GM21423 (cell line): ENCODE results near the gene SLC9A1.
"Not testable (repeated sequence)": the region's sequence is repeated elsewhere in the genome, so short reads cannot be mapped to it uniquely, and the experiment has no call there.

ENCODE experiments used
- ATAC-seq: cut with Tn5 transposase; IDR thresholded peaks from one replicate; pipeline ENCODE4 v1.9.1; 2021; ENCODE audit warnings: mild to moderate bottlenecking, moderate library complexity; ENCODE audit not compliant: unreplicated experiment

Gene SLC9A1

GRCh38 chr1:27135541-27136235 is 19.2 kb downstream of the SLC9A1 start:
- no peak for ATAC-seq

DNA sequence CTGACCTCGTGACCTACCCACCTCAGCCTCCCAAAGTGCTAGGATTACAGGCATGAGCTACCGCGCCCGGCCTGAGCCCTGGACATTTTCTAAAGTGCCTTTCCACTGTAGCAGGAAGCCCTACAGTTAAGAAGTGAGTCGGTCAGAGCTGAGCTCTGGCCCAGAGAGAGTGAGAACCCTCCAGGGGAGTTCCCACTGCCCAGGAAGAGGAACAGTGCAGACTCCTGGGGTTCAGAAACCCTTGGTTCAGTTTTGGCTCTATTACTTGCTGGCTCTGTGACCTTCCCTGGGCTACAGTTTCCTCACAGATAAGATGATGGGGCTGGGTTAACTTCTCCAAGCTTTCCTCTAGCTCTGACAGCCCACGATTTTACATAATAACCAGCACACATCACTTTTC is 20.9 kb downstream of the SLC9A1 start:
- ATAC-seq, result peak; percentile 54

GRCh38 chr1:27133158-27133557 is 21.8 kb downstream of the SLC9A1 start:
- ATAC-seq, result no peak

- ATAC-seq, result no peak
These were observed 22.3 kb downstream of the SLC9A1 start for GRCh38 chr1:27132624-27133023.

- no peak for ATAC-seq
These were observed 22.8 kb downstream of the SLC9A1 start for GRCh38 chr1:27132147-27132546.

DNA sequence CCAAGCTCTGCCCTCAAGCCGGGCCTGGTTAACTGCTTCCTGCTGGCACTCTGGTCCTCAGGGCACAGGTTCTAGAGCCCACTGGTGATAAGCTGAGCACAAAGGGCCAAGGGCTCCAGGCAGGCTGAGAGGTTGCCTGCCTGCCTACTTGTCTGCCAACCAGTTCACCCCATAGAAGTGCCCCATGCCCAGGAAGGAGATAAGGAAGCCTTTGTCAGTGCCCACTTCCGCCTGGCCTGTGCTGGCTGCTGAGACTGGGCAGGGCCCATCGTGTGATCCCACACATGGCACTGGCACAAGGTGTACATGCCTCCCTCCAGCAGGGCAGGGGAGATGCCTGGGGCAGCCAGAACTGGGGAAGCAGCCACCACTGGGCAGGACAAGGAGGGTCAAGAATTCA is 24.1 kb downstream of the SLC9A1 start:
- no peak for ATAC-seq

DNA sequence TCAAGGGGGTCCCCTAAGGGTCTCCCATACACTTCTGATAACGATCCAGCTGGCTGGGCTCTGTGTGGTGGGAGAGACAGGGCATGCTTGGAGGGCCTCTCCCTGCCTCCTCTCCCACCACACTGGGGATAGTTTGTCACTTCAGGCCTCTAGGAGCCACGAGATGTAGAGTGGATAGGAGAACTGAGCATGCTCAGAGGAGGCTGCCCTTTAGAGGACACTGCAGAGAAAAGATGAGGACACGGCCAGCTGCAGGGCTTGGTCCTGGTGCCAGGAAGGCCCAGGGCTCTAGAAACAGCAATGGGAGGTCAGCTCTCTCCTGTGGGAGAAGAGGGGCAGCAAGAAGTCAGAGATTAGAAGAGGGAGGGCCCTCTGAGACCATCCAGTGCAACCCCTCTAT is 25.7 kb downstream of the SLC9A1 start:
- no peak for ATAC-seq

DNA sequence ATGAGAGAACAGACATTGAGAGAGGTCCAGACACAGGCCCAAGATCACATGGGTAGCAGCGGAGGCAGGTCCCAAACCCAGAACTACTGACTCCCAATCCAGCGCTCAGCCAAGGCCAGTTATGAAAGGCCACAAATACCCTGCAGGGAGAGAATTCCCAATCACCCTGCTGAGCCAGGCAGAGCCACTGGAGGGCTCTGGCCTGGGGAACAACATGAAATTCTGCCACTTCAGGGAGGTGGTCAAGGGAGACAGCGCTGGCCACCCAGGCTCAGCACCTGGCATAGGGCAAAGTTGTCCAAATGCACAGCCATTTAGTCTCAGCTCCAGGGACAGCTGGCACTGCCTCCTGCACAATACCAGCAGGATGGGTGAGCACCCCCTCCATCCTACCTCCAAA is 27.5 kb downstream of the SLC9A1 start:
- ATAC-seq, result no peak

GRCh38 chr1:27126391-27126790 is 28.5 kb downstream of the SLC9A1 start:
- no peak for ATAC-seq

DNA sequence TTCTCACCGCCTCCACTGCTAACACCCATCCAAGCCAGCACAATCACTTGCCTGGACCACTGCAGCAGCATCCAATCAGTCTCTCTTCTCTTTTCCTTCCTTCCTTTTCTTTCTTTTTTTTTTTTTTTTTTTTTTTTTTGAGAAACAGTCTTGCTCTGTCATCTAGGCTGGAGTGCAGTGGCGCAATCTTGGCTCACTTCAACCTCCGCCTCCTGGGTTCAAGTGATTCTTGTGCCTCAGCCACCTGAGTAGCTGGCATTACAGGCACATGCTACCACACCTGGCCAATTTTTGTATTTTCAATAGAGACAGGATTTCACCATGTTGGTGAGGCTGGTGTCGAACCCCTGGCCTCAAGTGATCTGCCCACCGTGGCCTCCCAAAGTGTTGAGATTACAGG is 29.8 kb downstream of the SLC9A1 start:
- ATAC-seq, result not testable (repeated sequence)

GRCh38 chr1:27124405-27124804 is 30.5 kb downstream of the SLC9A1 start:
- no peak for ATAC-seq

DNA sequence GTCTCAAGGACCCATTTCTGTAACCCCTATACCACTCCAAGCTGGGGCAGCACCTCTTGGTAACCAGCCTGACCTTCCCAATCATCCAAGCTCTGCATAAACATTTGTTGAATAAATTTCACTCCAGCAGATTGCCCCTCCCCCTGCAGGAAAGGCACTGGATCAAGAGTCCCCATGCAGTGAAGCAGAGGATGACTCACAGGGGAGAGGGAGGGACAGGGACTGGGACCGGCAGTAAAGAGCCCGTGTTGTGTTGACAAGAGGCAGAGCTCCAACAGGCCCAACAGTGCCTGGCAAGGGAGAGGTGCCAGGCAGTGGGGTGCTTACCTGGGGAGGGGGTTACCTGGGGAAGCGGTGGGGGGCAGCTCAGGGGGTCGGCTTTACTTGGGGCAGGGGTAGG is 32.3 kb downstream of the SLC9A1 start:
- ATAC-seq, result no peak

GRCh38 chr1:27120854-27121253 is 34.1 kb downstream of the SLC9A1 start:
- ATAC-seq, result no peak

GRCh38 chr1:27118440-27118689 is 36.6 kb downstream of the SLC9A1 start:
- ATAC-seq, result no peak

- ATAC-seq, result no peak
These were observed 37.0 kb downstream of the SLC9A1 start for GRCh38 chr1:27117733-27118439.

DNA sequence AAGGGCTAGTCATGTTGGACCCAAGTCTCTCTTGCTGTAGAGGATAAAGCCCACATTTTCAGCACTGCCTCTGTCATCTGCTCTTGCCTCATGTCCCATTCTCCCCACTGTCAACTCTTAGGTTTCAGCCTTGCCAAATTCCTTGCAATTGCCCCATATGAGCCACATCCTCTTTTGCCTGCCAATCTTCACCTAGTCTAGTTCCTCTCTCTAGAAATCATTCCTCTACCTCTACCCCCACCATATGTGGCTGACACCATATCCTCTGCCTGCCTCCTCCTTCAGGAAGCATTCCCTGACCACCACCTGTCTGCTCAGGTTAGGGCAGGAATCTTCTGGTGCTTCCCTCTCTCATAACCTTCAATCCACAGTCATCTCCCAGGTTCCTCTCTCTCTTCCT is 38.2 kb downstream of the SLC9A1 start:
- no peak for ATAC-seq

DNA sequence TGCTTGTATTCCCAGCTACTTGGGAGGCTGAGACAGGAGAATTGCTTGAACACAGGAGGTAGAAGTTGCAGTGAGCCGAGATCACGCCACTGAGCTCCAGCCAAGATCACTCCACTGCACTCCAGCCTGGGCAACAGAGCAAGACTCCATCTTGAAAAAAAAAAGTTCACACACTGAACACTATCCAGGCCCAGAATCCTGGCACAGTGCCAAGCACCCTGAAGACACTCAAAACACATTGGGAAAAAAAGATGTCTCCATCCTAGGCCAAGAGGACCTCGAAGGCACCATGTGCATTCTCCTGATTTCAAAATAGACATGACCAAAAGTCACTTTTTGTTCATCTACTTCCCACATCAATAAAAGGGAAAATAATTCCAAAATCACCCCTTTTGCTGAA is 38.7 kb downstream of the SLC9A1 start:
- no peak for ATAC-seq

- ATAC-seq, result no peak
These were observed 40.4 kb downstream of the SLC9A1 start for GRCh38 chr1:27114546-27114945.

- ATAC-seq, result no peak
These were observed 41.1 kb downstream of the SLC9A1 start for GRCh38 chr1:27113861-27114260.

DNA sequence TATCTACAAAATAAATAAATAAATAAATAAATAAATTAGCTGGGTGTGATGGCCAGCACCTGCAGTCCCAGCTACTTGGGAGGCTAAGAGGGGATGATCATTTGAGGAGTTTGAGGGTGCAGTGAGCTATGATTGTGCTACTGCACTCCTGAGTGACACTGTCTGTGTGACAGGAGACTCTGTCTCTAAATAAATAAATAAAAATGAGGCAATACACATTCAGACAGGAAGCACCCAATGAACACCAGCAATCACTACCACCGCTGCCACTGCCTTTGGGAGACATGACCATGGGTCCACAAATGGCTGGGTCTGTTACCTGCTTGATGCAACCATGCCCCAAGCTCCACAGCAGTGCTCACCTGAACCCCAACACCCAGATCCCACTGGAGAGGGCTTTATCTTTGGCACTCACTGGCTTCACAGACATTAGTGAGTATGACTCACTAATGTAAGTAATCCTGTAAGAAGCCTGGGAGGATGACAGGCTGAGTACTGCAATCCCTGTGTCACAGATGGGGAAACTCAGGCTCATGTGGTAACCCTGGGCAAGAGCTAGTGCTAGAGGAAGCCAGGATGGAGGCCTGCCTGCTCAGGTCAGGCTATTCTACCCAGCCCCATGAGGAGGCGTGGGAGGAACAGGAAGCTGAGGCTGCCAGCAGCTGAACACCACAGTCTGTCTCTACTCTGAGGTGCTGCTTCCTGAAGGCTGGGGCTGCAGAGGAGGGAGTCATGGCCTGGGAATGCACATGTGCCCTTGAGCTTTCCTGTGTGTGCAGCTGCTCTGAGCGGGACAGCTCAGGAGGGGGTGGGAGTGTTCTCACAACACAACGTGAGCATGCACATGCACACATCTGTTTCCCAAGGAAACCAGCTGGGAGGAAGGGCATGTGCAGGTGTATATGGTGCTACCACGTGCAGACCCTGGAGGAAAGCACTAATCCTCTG is 43.0 kb downstream of the SLC9A1 start:
- ATAC-seq, result peak; percentile 81

- no peak for ATAC-seq
These were observed 45.7 kb downstream of the SLC9A1 start for GRCh38 chr1:27109103-27109822.
